Measurements from ENCODE around the gene ZNF485.
A peak's percentile ranks its signal among the peaks of the same experiment; 100 is the strongest.

ZNF485 gene

DNA sequence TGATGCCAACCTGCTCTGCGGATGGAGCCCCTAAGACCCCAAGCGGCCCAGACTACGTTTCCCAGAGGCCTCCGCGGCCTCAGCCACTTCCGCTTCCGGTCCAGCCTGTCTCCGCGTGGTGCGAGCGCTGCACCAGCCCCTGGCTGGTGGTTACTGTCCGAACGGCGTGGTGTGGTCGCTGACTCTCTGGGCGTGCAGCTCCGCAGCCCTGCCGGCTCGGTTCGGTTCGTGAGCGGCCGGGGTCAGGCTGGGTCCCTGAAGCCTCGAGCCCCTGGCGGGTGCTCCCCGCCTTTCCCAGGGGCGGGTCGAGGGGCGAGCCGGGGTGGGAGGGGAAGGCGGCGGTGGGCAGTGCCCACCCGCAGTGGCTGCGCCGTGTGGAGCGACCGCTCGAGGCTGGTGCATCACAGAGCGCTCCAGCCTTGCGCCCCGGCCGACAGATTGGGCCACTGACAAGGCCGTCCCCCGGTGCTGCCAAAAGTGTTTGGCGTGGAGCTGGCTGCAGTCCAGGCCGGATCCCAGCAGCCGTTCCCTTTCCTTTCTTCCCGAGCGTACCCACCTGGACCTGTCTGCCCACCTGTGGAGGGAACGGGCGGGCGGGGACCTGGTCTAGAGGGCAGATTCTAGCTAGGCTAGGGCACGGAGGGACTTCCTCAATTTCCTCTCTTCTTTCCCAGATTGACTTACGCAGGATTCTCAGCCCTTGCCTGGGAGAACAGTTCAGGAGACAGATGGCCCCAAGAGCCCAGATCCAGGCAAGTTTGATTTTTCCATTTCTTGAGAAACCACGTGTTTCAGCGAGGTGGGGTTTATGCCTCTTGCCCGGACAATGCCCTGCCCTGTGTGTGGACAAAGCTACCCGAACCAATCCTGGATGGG, at the start of gene ZNF485:
Gene ZNF485, plus strand, starts transcription at position 116 of the 876 bp plus-strand sequence. Its CDS starts 613 bp downstream, at position 729.
- TF ChIP-seq, protein P1, sequence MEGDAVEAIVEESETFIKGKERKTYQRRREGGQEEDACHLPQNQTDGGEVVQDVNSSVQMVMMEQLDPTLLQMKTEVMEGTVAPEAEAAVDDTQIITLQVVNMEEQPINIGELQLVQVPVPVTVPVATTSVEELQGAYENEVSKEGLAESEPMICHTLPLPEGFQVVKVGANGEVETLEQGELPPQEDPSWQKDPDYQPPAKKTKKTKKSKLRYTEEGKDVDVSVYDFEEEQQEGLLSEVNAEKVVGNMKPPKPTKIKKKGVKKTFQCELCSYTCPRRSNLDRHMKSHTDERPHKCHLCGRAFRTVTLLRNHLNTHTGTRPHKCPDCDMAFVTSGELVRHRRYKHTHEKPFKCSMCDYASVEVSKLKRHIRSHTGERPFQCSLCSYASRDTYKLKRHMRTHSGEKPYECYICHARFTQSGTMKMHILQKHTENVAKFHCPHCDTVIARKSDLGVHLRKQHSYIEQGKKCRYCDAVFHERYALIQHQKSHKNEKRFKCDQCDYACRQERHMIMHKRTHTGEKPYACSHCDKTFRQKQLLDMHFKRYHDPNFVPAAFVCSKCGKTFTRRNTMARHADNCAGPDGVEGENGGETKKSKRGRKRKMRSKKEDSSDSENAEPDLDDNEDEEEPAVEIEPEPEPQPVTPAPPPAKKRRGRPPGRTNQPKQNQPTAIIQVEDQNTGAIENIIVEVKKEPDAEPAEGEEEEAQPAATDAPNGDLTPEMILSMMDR (conservative IDR thresholded peaks at IDR 0.05) = no peak
- H3K27ac ChIP-seq = peak within 1 kb of the TSS; percentile 92

- H3K27ac ChIP-seq = no peak overlapping the region
- TF ChIP-seq, protein P1 (conservative IDR thresholded peaks at IDR 0.05) = no peak
These were observed 49.0 kb upstream of the ZNF485 start for GRCh38 chr10:43557214-43557613.

DNA sequence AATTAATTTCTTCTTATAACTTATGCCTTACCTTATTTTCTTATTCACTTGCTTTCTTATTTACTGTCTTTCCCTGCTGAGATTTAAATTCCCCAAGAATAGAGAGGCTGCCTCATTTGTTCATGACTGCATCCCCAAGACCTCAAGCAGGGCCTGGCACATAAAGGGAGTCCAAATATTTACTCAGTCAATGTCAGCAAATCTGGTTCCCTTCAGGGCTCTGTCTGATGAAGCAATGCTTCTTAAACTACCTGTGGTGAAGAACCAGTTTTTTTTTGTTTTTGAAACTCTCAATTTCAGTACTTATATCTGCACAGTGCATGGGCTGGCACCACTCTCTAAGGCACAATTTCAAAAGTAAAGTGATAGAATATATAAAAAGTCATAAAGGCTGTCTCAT, 36.6 kb upstream of the ZNF485 start:
- TF ChIP-seq, protein P1 (conservative IDR thresholded peaks at IDR 0.05) = no peak
- no peak overlapping the region for H3K27ac ChIP-seq

DNA sequence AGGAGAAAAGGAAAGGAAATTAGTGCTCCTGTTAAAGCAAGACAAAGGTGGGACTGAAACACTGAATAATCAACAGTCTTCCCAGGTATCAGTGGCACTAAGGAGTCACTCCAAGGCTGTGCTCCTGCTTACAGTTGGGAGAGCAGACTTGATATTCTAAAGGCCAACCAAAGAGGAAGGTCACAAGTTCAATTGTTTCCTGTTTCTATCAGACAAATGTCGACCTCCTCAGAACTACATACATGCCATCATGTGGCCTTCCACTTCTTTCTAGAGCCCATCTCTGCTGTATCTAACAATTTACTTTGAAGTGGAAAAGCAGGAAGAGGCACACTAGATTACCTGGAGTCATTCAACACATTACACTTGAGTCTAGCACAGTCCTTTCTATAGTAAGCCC, 35.3 kb upstream of the ZNF485 start:
- no peak overlapping the region for H3K27ac ChIP-seq
- TF ChIP-seq, protein P1 (conservative IDR thresholded peaks at IDR 0.05) = no peak

- H3K27ac ChIP-seq = peak overlapping the region; percentile 61; the same call in 1 of the 2 replicates
- TF ChIP-seq, protein P1 (conservative IDR thresholded peaks at IDR 0.05) = no peak
These were observed 32.8 kb upstream of the ZNF485 start for GRCh38 chr10:43573250-43574000.

DNA sequence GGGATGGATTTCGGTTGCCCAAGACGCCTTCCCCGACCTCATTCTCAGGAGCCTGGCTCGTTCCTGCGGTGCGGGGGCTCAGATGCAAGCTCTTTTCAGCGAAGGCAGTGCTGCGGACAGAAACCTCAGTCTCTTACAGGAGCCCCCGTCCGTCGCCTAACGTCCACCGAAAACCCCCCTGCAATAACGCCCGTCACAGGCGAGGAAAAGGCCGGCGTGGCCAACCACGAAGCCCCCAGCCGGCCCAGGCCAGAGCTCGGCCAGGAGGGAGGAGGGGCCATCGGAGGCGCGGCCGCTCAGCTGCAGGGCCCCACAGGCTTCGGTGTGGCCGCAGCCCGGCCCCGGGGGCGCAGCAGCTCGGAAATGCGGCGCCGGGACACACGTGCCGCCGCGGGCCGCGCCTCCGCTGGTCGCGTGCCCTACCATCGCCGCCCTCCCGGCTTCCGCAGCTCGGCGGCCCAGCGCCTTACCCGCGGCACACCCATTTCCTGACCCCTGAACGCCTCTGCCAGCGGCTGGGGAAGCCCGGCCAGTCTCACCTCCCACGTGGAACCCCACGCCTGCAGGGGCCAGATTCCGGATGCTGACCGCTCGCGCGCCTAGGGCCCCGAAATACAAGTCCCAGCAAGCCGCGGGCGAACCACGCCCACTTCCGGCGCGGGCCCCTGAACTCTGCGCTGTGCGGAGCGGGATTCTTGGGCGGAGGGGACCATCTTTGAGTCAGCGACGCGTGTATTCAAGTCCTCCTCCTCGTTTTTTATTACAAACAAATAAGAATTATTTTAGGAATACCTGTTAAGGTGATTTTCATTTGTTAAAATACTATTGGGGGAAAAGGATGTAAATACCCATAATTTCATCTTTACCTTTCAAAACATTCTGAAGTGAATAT, 32.0 kb upstream of the ZNF485 start, which contains the start of gene ZNF239:
Gene ZNF239, minus strand, starts transcription at position 616 of the 892 bp plus-strand sequence. CDS start 16,537 bp downstream, outside the sequence.
- TF ChIP-seq, protein P1 (conservative IDR thresholded peaks at IDR 0.05) = no peak
- H3K27ac ChIP-seq = peak within 1 kb of the TSS; percentile 61; the same call in 1 of the 2 replicates
